ENCODE measurements around the gene ACSS1. TPM values are rescaled to one million over a fixed set of nuclear protein-coding genes. Genes with fewer than 3 reads are reported as not detected.

Gene ACSS1
- total RNA-seq, 1 experiment from 2014 or later: 3.6 TPM

GRCh38 chr20:24996449-24997377 is 61.2 kb downstream of the ACSS1 start:
- Mint-ChIP-seq H3K4me3 (ENCODE audit: low read depth, unreplicated experiment) (no peak overlapping the region), H3K27ac (ENCODE audit: unreplicated experiment) (no peak overlapping the region), H3K4me1 (ENCODE audit: low read depth, unreplicated experiment) (peaks cover 18% of the 10 kb centered on the region), H3K27me3 (ENCODE audit: unreplicated experiment) (no peaks in the 10 kb centered on the region), H3K36me3 (ENCODE audit: insufficient read depth, unreplicated experiment) (peaks cover 21% of the 10 kb centered on the region), H3K9me3 (ENCODE audit: low read depth, unreplicated experiment) (no peaks in the 10 kb centered on the region)
- intact Hi-C loops (cut with micrococcal nuclease; ENCODE audit: unreplicated experiment): loop anchor here (5.0 kb wide), 1 partner anchor 401 kb away; no protein-coding TSS in a partner anchor
- no peak for DNase-seq
- CTCF ChIA-PET: interaction anchor here (1.5 kb wide), 1 partner anchor 69 kb away, joined by 6 read pairs; no protein-coding TSS in a partner anchor
- no peak for TF ChIP-seq CTCF (IDR thresholded peaks at IDR 0.05; ENCODE audit: unreplicated experiment)
- no TSS peak for BruUV-seq (replicated peaks)

DNA sequence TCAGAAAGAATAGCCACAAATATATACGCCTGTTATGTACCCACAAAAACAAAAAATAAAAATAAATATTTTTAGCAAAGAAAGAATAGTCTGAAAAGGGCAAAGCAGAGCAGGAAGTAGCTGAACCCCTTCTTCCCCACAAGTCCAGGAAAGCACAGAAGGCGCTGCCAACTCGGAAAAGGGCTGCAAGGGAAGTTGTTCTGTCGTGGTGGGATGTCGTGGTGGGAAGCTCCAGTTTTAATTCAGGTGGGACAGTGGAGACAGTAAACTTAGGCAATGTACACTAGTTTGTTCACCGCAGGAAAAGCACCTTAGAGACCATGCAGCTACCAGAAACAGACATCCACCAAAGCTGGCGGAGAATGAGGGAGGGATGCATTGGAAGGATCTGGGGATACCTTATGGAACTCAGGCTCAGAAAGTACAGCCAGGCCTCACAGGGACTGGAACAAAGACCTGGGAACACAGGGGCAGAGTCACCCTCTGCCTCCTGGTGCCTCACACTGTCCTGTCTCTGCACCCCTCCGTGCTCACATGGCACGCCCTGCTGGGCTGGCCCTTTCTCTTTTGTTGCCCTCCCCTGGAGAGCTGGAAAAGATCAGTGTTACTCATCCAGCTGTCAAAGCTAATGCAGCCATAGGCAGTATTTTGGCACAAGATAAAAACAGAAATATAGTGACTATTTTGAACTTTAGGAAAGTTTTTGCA is 62.0 kb downstream of the ACSS1 start:
- no peak overlapping the region for H3K4me3 Mint-ChIP-seq (ENCODE audit: low read depth, unreplicated experiment)
- H3K36me3 Mint-ChIP-seq (ENCODE audit: insufficient read depth, unreplicated experiment): peaks cover 22% of the 10 kb centered on the region
- H3K4me1 Mint-ChIP-seq (ENCODE audit: low read depth, unreplicated experiment): peaks cover 25% of the 10 kb centered on the region
- H3K27ac Mint-ChIP-seq (ENCODE audit: unreplicated experiment): no peak overlapping the region
- CTCF ChIA-PET: interaction anchor here (1.5 kb wide), 1 partner anchor 70 kb away, joined by 6 read pairs; no protein-coding TSS in a partner anchor
- no peaks in the 10 kb centered on the region for H3K9me3 Mint-ChIP-seq (ENCODE audit: low read depth, unreplicated experiment)
- no peaks in the 10 kb centered on the region for H3K27me3 Mint-ChIP-seq (ENCODE audit: unreplicated experiment)
- intact Hi-C loops (cut with micrococcal nuclease; ENCODE audit: unreplicated experiment): loop anchor here (5.0 kb wide), 1 partner anchor 401 kb away; no protein-coding TSS in a partner anchor
- no peak for DNase-seq
- no TSS peak for BruUV-seq (replicated peaks)
- no peak for TF ChIP-seq CTCF (IDR thresholded peaks at IDR 0.05; ENCODE audit: unreplicated experiment)

GRCh38 chr20:24994470-24995368 is 63.2 kb downstream of the ACSS1 start:
- H3K9me3 Mint-ChIP-seq (ENCODE audit: low read depth, unreplicated experiment): no peaks in the 10 kb centered on the region
- TF ChIP-seq CTCF (IDR thresholded peaks at IDR 0.05; ENCODE audit: unreplicated experiment): peak; percentile 25
- DNase-seq: peak; percentile 60
- intact Hi-C loops (cut with micrococcal nuclease; ENCODE audit: unreplicated experiment): loop anchor here (5.0 kb wide), 1 partner anchor 403 kb away; no protein-coding TSS in a partner anchor
- H3K36me3 Mint-ChIP-seq (ENCODE audit: insufficient read depth, unreplicated experiment): peaks cover 13% of the 10 kb centered on the region
- no TSS peak for BruUV-seq (replicated peaks)
- peaks cover 16% of the 10 kb centered on the region for H3K4me1 Mint-ChIP-seq (ENCODE audit: low read depth, unreplicated experiment)
- H3K27ac Mint-ChIP-seq (ENCODE audit: unreplicated experiment): no peak overlapping the region
- no peak overlapping the region for H3K4me3 Mint-ChIP-seq (ENCODE audit: low read depth, unreplicated experiment)
- H3K27me3 Mint-ChIP-seq (ENCODE audit: unreplicated experiment): no peaks in the 10 kb centered on the region
- CTCF ChIA-PET: no interaction called here

DNA sequence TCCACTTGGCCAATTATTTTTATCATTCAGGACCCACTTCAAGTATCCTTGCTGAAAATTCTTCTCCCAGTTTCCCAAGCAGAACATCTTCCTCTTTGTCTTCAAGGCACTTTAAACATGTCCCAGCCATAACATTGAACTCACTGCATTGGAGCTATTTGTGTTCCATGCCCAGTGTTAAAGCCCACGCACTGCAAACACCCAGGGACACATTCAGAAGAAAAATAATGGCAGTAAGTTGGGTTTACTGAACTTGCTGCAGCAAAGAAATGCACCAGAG is 63.8 kb downstream of the ACSS1 start:
- Mint-ChIP-seq H3K27ac (ENCODE audit: unreplicated experiment) (no peak overlapping the region), H3K27me3 (ENCODE audit: unreplicated experiment) (no peaks in the 10 kb centered on the region), H3K9me3 (ENCODE audit: low read depth, unreplicated experiment) (no peaks in the 10 kb centered on the region), H3K36me3 (ENCODE audit: insufficient read depth, unreplicated experiment) (peaks cover 13% of the 10 kb centered on the region), H3K4me3 (ENCODE audit: low read depth, unreplicated experiment) (no peak overlapping the region), H3K4me1 (ENCODE audit: low read depth, unreplicated experiment) (peaks cover 16% of the 10 kb centered on the region)
- no peak for DNase-seq
- intact Hi-C loops (cut with micrococcal nuclease; ENCODE audit: unreplicated experiment): no loop called here
- TF ChIP-seq CTCF (IDR thresholded peaks at IDR 0.05; ENCODE audit: unreplicated experiment): no peak
- BruUV-seq (replicated peaks): no TSS peak
- CTCF ChIA-PET: no interaction called here
